ENCODE results near the gene ITGB7. TPM values are rescaled to one million over a fixed set of nuclear protein-coding genes. Genes with fewer than 3 reads are reported as not detected.
A peak's percentile ranks its signal among the peaks of the same experiment; 100 is the strongest.

Gene ITGB7
- total and polyA plus RNA-seq, 2 of the 4 experiments (the other 2 are of a cell fraction), result 0.18 to 0.44 TPM

GRCh38 chr12:53233671-53234121 is 26.6 kb upstream of the ITGB7 start:
- Histone ChIP-seq H3K4me3 (ENCODE audit: insufficient read depth, low read depth, low read length) (no peak overlapping the region), H4K20me1 (ENCODE audit: insufficient read depth, low read length) (no peaks in the 10 kb centered on the region), H3K4me2 (ENCODE audit: low read depth, low read length) (no peak overlapping the region; the same call in 1 of the 2 replicates), H3K4ac (ENCODE audit: low read depth, low read length) (peak overlapping the region; percentile 64), H4K8ac (ENCODE audit: low read depth in 2 of 2, low read length in 2 of 2) (peak overlapping the region in 1 of 2 experiments; percentile 48; a peak in 1 of 4 replicates), H2BK5ac (ENCODE audit: low read depth, low read length, poor library complexity, severe bottlenecking) (no peak overlapping the region), H2BK20ac (ENCODE audit: low read depth, low read length) (no peak overlapping the region), H3K27ac (ENCODE audit: insufficient read depth, low read length) (no peak overlapping the region), H3K23ac (ENCODE audit: low read depth, low read length) (peak overlapping the region; percentile 63), H2BK15ac (ENCODE audit: low read depth, low read length) (no peak overlapping the region; the same call in 2 of the 3 replicates), H3K4me1 (ENCODE audit: control insufficient read depth, insufficient read depth, low read length) (peaks cover 24% of the 10 kb centered on the region), H3K9me3 (ENCODE audit: control insufficient read depth, insufficient read depth, low read length) (no peaks in the 10 kb centered on the region), H3K27me3 (ENCODE audit: control insufficient read depth, insufficient read depth, low read length) (peaks cover 21% of the 10 kb centered on the region), H2BK120ac (ENCODE audit: low read depth, low read length) (peak overlapping the region; percentile 52; the same call in 1 of the 2 replicates), H2AK9ac (replicated peaks; ENCODE audit: low read depth, low read length, poor library complexity) (peak overlapping the region; percentile 91), H2AK5ac (ENCODE audit: low read depth, low read length) (peak overlapping the region; percentile 70; the same call in 1 of the 2 replicates), H4K5ac (ENCODE audit: low read depth, low read length) (peak overlapping the region; percentile 33; the same call in 1 of the 2 replicates), H4K91ac (ENCODE audit: insufficient read depth, low read depth, low read length) (no peak overlapping the region), H3K9ac (ENCODE audit: low read depth, low read length) (no peak overlapping the region), H3K14ac (replicated peaks; ENCODE audit: low read depth, low read length) (peak overlapping the region; percentile 63), H2AFZ (replicated peaks; ENCODE audit: low read length, poor library complexity) (peak overlapping the region; percentile 78), H3K56ac (ENCODE audit: extremely low read depth, insufficient read depth, low read length) (no peak overlapping the region), H3K36me3 (ENCODE audit: control insufficient read depth, insufficient read depth, low read length) (no peaks in the 10 kb centered on the region), H3K9me1 (ENCODE audit: insufficient read depth, low read length) (peaks cover 17% of the 10 kb centered on the region), H3K79me1 (ENCODE audit: low read depth in 1 of 2, low read length in 2 of 2) (peaks cover 5 to 18% of the 10 kb centered on the region in 2 experiments; a peak in 2 of 4 replicates), H3K18ac (ENCODE audit: low read depth, low read length) (peak overlapping the region; percentile 20; the same call in 1 of the 2 replicates)
- intact Hi-C loops (cut with micrococcal nuclease) (no loop called here), in situ Hi-C loops (cut with MboI; ENCODE audit: low sequenced_read_pairs) (no loop called here), dilution Hi-C loops (cut with HindIII; ENCODE audit: low sequenced_read_pairs, unreplicated experiment) (no loop called here)
- POLR2A ChIA-PET (ENCODE audit: unreplicated experiment), result no interaction called here
- WGBS, 2 experiments (ENCODE audit: extremely low coverage in 2 of 2, insufficient read length in 1 of 2), result no CpG with 5 or more reads among the region's 7 CpGs
- ATAC-seq (ENCODE audit: low read depth) (no peak), DNase-seq (no peak)
- BruUV-seq (replicated peaks), result no TSS peak
- TF ChIP-seq MXI1 (IDR thresholded peaks at IDR 0.05; ENCODE audit: borderline replicate concordance, low read depth, low read length) (no peak), MAZ (IDR thresholded peaks at IDR 0.05; ENCODE audit: borderline replicate concordance, low read depth, low read length) (no peak), ELK1 (IDR thresholded peaks at IDR 0.05; ENCODE audit: borderline replicate concordance, low read depth, low read length) (no peak), RFX5 (IDR thresholded peaks at IDR 0.05; ENCODE audit: low read depth, low read length) (no peak)
- CTCF ChIA-PET, result no interaction called here
